SK-N-SH (cell line): Measurements from ENCODE around the gene KMT5B.

Experiments used
- CTCF ChIP-seq: fragments of 200-600 bp; sonication (generic); IDR thresholded peaks from 2 replicates; pipeline ENCODE4 v1.6.1; 2017; ENCODE audit warnings: antibody characterized with exemption, mild to moderate bottlenecking, moderate library complexity
- ELF1 ChIP-seq: IDR thresholded peaks from 2 replicates; pipeline ENCODE4 v1.4.0; 2012
- EP300 ChIP-seq, 2 experiments: IDR thresholded peaks; 2 replicates each; pipeline versions ENCODE4 v1.4.0 to v1.6.1; 2012; ENCODE audit warnings: borderline replicate concordance in 1 of 2, low read depth in 1 of 2, low read length in 1 of 2
- GATA2 ChIP-seq: sonication (generic); formaldehyde crosslinking; IDR thresholded peaks from 2 replicates; pipeline ENCODE4 v1.5.0; 2020; ENCODE audit warnings: mild to moderate bottlenecking, missing genetic modification reagents
- MAX ChIP-seq: IDR thresholded peaks from 2 replicates; pipeline ENCODE4 v1.4.0; 2012; ENCODE audit warnings: low read depth
- MXI1 ChIP-seq: IDR thresholded peaks from 2 replicates; pipeline ENCODE4 v1.6.1; 2012; ENCODE audit warnings: mild to moderate bottlenecking, low read depth, low read length, improper control_type of control experiment

- TF ChIP-seq CTCF (no peak), MXI1 (no peak), GATA2 (CRISPR knock-in tag) (no peak), ELF1 (no peak), EP300 (IDR thresholded peaks at IDR 0.05; ENCODE audit: borderline replicate concordance in 1 of 2, low read depth in 1 of 2, low read length in 1 of 2) (no peak), MAX (no peak)
These were observed 44.4 kb downstream of the KMT5B start for GRCh38 chr11:68168694-68169093.
